Stomach (tissue), 4 donors: Measurements from ENCODE around the gene ADRA2C.

Experiments used
- CTCF ChIP-seq, 7 experiments: fragments of 450-650 bp in 4 of 7; fragments of 200-600 bp in 3 of 7; sonication (generic) in 3 of 7; IDR thresholded peaks; one replicate each; pipeline ENCODE4 v1.5.1; 2016 to 2019; ENCODE audit warnings: antibody characterized with exemption in 7 of 7, control low read depth in 2 of 7, mild to moderate bottlenecking in 1 of 7
- EP300 ChIP-seq: sonication (generic); formaldehyde crosslinking; IDR thresholded peaks from one replicate; pipeline ENCODE4 v1.6.1; 2017; ENCODE audit warnings: antibody characterized with exemption
- POLR2AphosphoS5 ChIP-seq, 3 donors: sonication (generic); formaldehyde crosslinking; IDR thresholded peaks; one replicate each; pipeline ENCODE4 v1.6.1; 2016; ENCODE audit warnings: antibody characterized with exemption in 3 of 3

GRCh38 chr4:3762264-3762663, 3.9 kb upstream of the ADRA2C start:
- no peak for TF ChIP-seq CTCF (IDR thresholded peaks at IDR 0.05)
- no peak for TF ChIP-seq POLR2AphosphoS5 (IDR thresholded peaks at IDR 0.05)
- no peak for TF ChIP-seq EP300
